Measurements from ENCODE around the gene SC5D. TPM values are rescaled to one million over a fixed set of nuclear protein-coding genes. Genes with fewer than 3 reads are reported as not detected.

The SC5D gene
- total RNA-seq, 4 donors from 2014 or later: 7.7 to 56.0 (median 23.1) TPM

- Histone ChIP-seq H3K4me3 (peak overlapping the region; percentile 87 to 92), H3K36me3 (no peaks in the 10 kb centered on the region), H3K27me3 (no peaks in the 10 kb centered on the region), H3K4me1 (peaks cover 6 to 8% of the 10 kb centered on the region in 2 donors), H3K9me3 (no peaks in the 10 kb centered on the region), H3K27ac (peak overlapping the region; percentile 87 to 94)
- no peak for DNase-seq
- intact Hi-C loops (cut with DNase I; ENCODE audit: low total_unique reads): no loop called here
- TF ChIP-seq, protein P1, sequence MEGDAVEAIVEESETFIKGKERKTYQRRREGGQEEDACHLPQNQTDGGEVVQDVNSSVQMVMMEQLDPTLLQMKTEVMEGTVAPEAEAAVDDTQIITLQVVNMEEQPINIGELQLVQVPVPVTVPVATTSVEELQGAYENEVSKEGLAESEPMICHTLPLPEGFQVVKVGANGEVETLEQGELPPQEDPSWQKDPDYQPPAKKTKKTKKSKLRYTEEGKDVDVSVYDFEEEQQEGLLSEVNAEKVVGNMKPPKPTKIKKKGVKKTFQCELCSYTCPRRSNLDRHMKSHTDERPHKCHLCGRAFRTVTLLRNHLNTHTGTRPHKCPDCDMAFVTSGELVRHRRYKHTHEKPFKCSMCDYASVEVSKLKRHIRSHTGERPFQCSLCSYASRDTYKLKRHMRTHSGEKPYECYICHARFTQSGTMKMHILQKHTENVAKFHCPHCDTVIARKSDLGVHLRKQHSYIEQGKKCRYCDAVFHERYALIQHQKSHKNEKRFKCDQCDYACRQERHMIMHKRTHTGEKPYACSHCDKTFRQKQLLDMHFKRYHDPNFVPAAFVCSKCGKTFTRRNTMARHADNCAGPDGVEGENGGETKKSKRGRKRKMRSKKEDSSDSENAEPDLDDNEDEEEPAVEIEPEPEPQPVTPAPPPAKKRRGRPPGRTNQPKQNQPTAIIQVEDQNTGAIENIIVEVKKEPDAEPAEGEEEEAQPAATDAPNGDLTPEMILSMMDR (IDR thresholded peaks at IDR 0.05): no peak
- no peak for TF ChIP-seq POLR2A (IDR thresholded peaks at IDR 0.05)
Observed at GRCh38 chr11:121291896-121292494, 576 bp upstream of the SC5D start.

DNA sequence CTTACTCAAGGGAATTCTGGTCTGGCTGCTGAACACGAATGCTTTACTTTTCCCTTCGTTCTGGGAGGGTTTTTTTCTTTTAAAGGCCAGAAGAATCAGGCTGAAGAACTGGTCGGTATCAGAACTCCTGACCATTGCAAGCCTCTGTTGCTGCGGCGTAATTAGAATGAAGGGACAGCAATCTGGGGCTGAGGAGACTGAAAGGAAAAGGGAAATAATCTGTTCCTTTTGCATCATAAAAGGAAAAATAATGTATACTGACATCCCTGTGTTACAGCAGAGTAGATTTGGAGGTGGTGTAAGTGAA lies 670 bp downstream of the SC5D start:
- Histone ChIP-seq H3K9me3 (no peaks in the 10 kb centered on the region), H3K4me1 (peaks cover 6 to 8% of the 10 kb centered on the region in 2 donors), H3K36me3 (no peaks in the 10 kb centered on the region), H3K27ac (peak overlapping the region; percentile 87 to 94), H3K27me3 (no peaks in the 10 kb centered on the region), H3K4me3 (peak overlapping the region; percentile 87 to 92)
- TF ChIP-seq, protein P1 (IDR thresholded peaks at IDR 0.05): no peak
- TF ChIP-seq POLR2A (IDR thresholded peaks at IDR 0.05): no peak
- DNase-seq: no peak
- intact Hi-C loops (cut with DNase I; ENCODE audit: low total_unique reads): no loop called here

GRCh38 chr11:121295246-121296029 lies 2.9 kb downstream of the SC5D start:
- no peak overlapping the region for H3K4me3 ChIP-seq
- no peaks in the 10 kb centered on the region for H3K9me3 ChIP-seq
- intact Hi-C loops (cut with DNase I; ENCODE audit: low total_unique reads): no loop called here
- no peak for DNase-seq
- no peaks in the 10 kb centered on the region for H3K27me3 ChIP-seq
- H3K4me1 ChIP-seq: peaks cover 6 to 8% of the 10 kb centered on the region in 2 donors
- H3K27ac ChIP-seq: no peak overlapping the region
- H3K36me3 ChIP-seq: no peaks in the 10 kb centered on the region
- no peak for TF ChIP-seq POLR2A (IDR thresholded peaks at IDR 0.05)
- TF ChIP-seq, protein P1 (IDR thresholded peaks at IDR 0.05): no peak

DNA sequence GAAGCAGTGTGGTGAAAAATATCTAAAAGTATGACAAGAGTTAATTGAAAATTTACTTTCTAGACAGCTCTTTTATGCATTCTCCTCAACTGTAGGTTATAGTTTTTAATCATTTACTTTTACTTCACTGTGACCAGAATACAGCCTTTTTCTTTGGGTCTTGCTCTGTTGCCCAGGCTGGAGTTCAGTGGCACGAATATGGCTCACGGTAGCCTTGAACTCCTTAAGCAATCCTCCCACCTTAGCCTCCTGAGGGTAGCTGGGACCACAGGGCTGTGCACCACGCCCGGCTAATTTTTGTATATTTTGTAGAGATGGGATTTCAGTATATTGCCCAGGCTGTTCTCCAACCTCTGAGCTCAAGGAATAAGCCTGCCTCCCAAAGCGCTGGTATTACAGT lies 5.3 kb downstream of the SC5D start:
- H3K27ac ChIP-seq: no peak overlapping the region
- H3K4me3 ChIP-seq: no peak overlapping the region
- no peaks in the 10 kb centered on the region for H3K27me3 ChIP-seq
- no peak for DNase-seq
- no peaks in the 10 kb centered on the region for H3K9me3 ChIP-seq
- peaks cover 6 to 8% of the 10 kb centered on the region in 2 donors for H3K4me1 ChIP-seq
- intact Hi-C loops (cut with DNase I; ENCODE audit: low total_unique reads): no loop called here
- TF ChIP-seq, protein P1 (IDR thresholded peaks at IDR 0.05): no peak
- TF ChIP-seq POLR2A (IDR thresholded peaks at IDR 0.05): no peak
- H3K36me3 ChIP-seq: no peaks in the 10 kb centered on the region

GRCh38 chr11:121298774-121299173 lies 6.2 kb downstream of the SC5D start:
- no peaks in the 10 kb centered on the region for H3K36me3 ChIP-seq
- H3K9me3 ChIP-seq: no peaks in the 10 kb centered on the region
- TF ChIP-seq POLR2A (IDR thresholded peaks at IDR 0.05): no peak
- TF ChIP-seq, protein P1 (IDR thresholded peaks at IDR 0.05): no peak
- intact Hi-C loops (cut with DNase I; ENCODE audit: low total_unique reads): no loop called here
- H3K27ac ChIP-seq: no peak overlapping the region
- no peaks in the 10 kb centered on the region for H3K27me3 ChIP-seq
- H3K4me1 ChIP-seq: peaks cover 3 to 4% of the 10 kb centered on the region in 2 donors
- no peak overlapping the region for H3K4me3 ChIP-seq
- DNase-seq: no peak
